B cell (primary cell): ENCODE measurements around the gene NUMB. TPM values are rescaled to one million over a fixed set of nuclear protein-coding genes. Genes with fewer than 3 reads are reported as not detected.

Experiments used
- ATAC-seq: fragments of 200-7000 bp; cut with Tn5 transposase; one replicate; pipeline ENCODE4 v1.10.0; 2021; ENCODE audit warnings: low read depth, mild to moderate bottlenecking, moderate number of reproducible peaks, moderate library complexity
- CTCF ChIA-PET: fragments of 350-600 bp; sonication (Branson Sonifier 250); formaldehyde crosslinking; loops from one replicate; lab custom pipeline; 2021; ENCODE audit warnings: antibody characterized with exemption, inconsistent platforms; lab: Charles Lee
- POLR2A ChIA-PET: fragments of 350-600 bp; sonication (Branson Sonifier 250); formaldehyde crosslinking; loops from one replicate; lab custom pipeline; 2021; ENCODE audit warnings: antibody characterized with exemption; lab: Charles Lee
- DNase-seq: peaks from one replicate; pipeline ENCODE4 v3.0.0; 2013
- H2AFZ ChIP-seq: 2 replicates; pipeline ENCODE4 v1.6.1; 2012; ENCODE audit warnings: mild to moderate bottlenecking, low read depth, low read length; ENCODE audit not compliant: insufficient read depth, poor library complexity, severe bottlenecking
- H3K27ac ChIP-seq, 2 donors: 1 replicate in 1 of 2; 2 replicates in 1 of 2; pipeline ENCODE4 v1.5.1; 2012 to 2013; ENCODE audit warnings: low read length in 2 of 2, mild to moderate bottlenecking in 2 of 2, moderate library complexity in 1 of 2
- H3K27me3 ChIP-seq, 4 experiments: fragments of 200-600 bp in 1 of 4; sonication (generic) in 1 of 4; replicated peaks in 1 of 4; 1 replicate in 2 of 4; 2 replicates in 2 of 4; pipeline versions ENCODE4 v1.6.1 to v1.7.0; 2013 to 2016; ENCODE audit warnings: low read length in 3 of 4, mild to moderate bottlenecking in 2 of 4, mixed read lengths in 1 of 4, moderate library complexity in 1 of 4; ENCODE audit not compliant: insufficient read depth in 4 of 4, control insufficient read depth in 3 of 4; ENCODE audit errors: control extremely low read depth in 1 of 4
- H3K36me3 ChIP-seq, 2 experiments: replicated peaks in 1 of 2; 1 replicate in 1 of 2; 2 replicates in 1 of 2; pipeline versions ENCODE4 v1.6.1 to v1.7.1; 2013; ENCODE audit warnings: low read length in 1 of 2; ENCODE audit not compliant: insufficient read depth in 2 of 2, control insufficient read depth in 1 of 2; ENCODE audit errors: control extremely low read depth in 1 of 2, extremely low read depth in 1 of 2
- H3K4me1 ChIP-seq, 2 donors: fragments of 200-600 bp in 1 of 2; sonication (generic) in 1 of 2; 1 replicate in 1 of 2; 2 replicates in 1 of 2; pipeline versions ENCODE4 v1.5.1 to v1.6.1; 2013 to 2017; ENCODE audit warnings: low read length in 2 of 2; ENCODE audit not compliant: control insufficient read depth in 2 of 2, insufficient read depth in 2 of 2
- H3K4me2 ChIP-seq: replicated peaks from 2 replicates; pipeline ENCODE3; 2012; ENCODE audit warnings: mild to moderate bottlenecking, low read depth, low read length; ENCODE audit not compliant: poor library complexity, severe bottlenecking
- H3K4me3 ChIP-seq, 5 experiments: fragments of 200-600 bp in 1 of 5; sonication (generic) in 1 of 5; 1 replicate in 3 of 5; 2 replicates in 2 of 5; pipeline versions ENCODE4 v1.5.1 to v1.7.0; 2011 to 2016; ENCODE audit warnings: low read length in 4 of 5, mild to moderate bottlenecking in 4 of 5, low read depth in 2 of 5, control low read depth in 1 of 5, moderate library complexity in 1 of 5; ENCODE audit not compliant: insufficient read depth in 1 of 5; ENCODE audit errors: control extremely low read depth in 1 of 5, extremely low read depth in 1 of 5
- H3K79me2 ChIP-seq: fragments of 200-600 bp; sonication (generic); one replicate; pipeline ENCODE4 v1.6.0; 2016; ENCODE audit warnings: low read length; ENCODE audit not compliant: control insufficient read depth, insufficient read depth
- H3K9ac ChIP-seq: fragments of 200-600 bp; sonication (generic); 2 replicates; pipeline ENCODE4 v1.6.1; 2017; ENCODE audit warnings: mild to moderate bottlenecking, low read length, moderate library complexity
- H3K9me3 ChIP-seq, 3 donors: one replicate each; pipeline versions ENCODE4 v1.6.1 to v1.7.1; 2013; ENCODE audit warnings: low read length in 2 of 3; ENCODE audit not compliant: control insufficient read depth in 2 of 3, insufficient read depth in 1 of 3; ENCODE audit errors: control extremely low read depth in 1 of 3
- H4K20me1 ChIP-seq: 2 replicates; pipeline ENCODE4 v1.6.0; 2012; ENCODE audit warnings: mild to moderate bottlenecking, low read length; ENCODE audit not compliant: insufficient read depth, control insufficient read depth, poor library complexity, severe bottlenecking
- H3K27ac Mint-ChIP-seq: one replicate; pipeline ENCODE4 v1.8.0; 2021; ENCODE audit warnings: mixed read lengths
- H3K27me3 Mint-ChIP-seq: one replicate; pipeline ENCODE4 v1.8.0; 2021; ENCODE audit warnings: mixed read lengths
- H3K4me1 Mint-ChIP-seq: one replicate; pipeline ENCODE4 v1.8.0; 2021; ENCODE audit warnings: mixed read lengths
- H3K4me3 Mint-ChIP-seq: one replicate; pipeline ENCODE4 v1.8.0; 2021; ENCODE audit warnings: mixed read lengths
- H3K9me3 Mint-ChIP-seq: one replicate; pipeline ENCODE4 v1.8.0; 2022; ENCODE audit warnings: mixed read lengths; ENCODE audit not compliant: insufficient read depth
- CTCF ChIP-seq: fragments of 200-600 bp; IDR thresholded peaks from one replicate; pipeline ENCODE4 v1.8.0; 2022; ENCODE audit warnings: antibody characterized with exemption, mild to moderate bottlenecking
- EZH2 ChIP-seq: IDR thresholded peaks from 2 replicates; pipeline ENCODE4 v1.6.1; 2012; ENCODE audit warnings: borderline replicate concordance, low read depth, mild to moderate bottlenecking, moderate library complexity, low read length; ENCODE audit not compliant: insufficient read depth, poor library complexity, severe bottlenecking
- WGBS: methylation state at CpG from one replicate; pipeline ENCODE4 v1.1.5; 2013; ENCODE audit warnings: missing lambda C conversion rate; ENCODE audit not compliant: insufficient coverage; 5-methylcytosine and 5-hydroxymethylcytosine counted together
- intact Hi-C: fragments of 100-400 bp; cut with micrococcal nuclease; formaldehyde crosslinking; loops from one replicate; pipeline ENCODE4 v1.10.0; 2022
- polyA plus RNA-seq: library from polyadenylated mRNA; depleted of rRNA; stranded (reverse); fragments of >200 nt; gene quantifications from 2 replicates; pipeline ENCODE4 v1.2.3, GENCODE V29; 2012
- total RNA-seq, 2 donors: library from RNA; stranded (reverse); fragments of 120-200 nt in 1 of 2; gene quantifications; 1 replicate in 1 of 2; 2 replicates in 1 of 2; pipeline versions ENCODE4 v1.2.3 to v1.2.4, GENCODE V29; 2013 to 2022

The NUMB gene
- total and polyA plus RNA-seq, 2 donors (not counting 1 experiment from before 2014, with no cell fraction given), result 63.4 to 102 TPM

- peaks cover 27 to 79% of the 10 kb centered on the region in 2 experiments for H3K36me3 ChIP-seq
Observed at GRCh38 chr14:73283608-73284379, 174.6 kb downstream of the NUMB start.

More at GRCh38 chr14:73283608-73284379, 174.6 kb downstream of the NUMB start:
- Mint-ChIP-seq H3K27ac (no peak overlapping the region), H3K4me1 (no peaks in the 10 kb centered on the region), H3K9me3 (no peaks in the 10 kb centered on the region), H3K4me3 (no peak overlapping the region), H3K27me3 (no peaks in the 10 kb centered on the region)
- WGBS, result 97% methylated on average over 8 of the region's 12 CpGs
- Histone ChIP-seq H2AFZ (no peak overlapping the region), H3K4me3 (no peak overlapping the region), H4K20me1 (no peaks in the 10 kb centered on the region), H3K27ac (no peak overlapping the region), H3K27me3 (no peaks in the 10 kb centered on the region), H3K9me3 (no peaks in the 10 kb centered on the region), H3K79me2 (no peaks in the 10 kb centered on the region), H3K9ac (no peak overlapping the region), H3K4me2 (no peak overlapping the region), H3K4me1 (no peaks in the 10 kb centered on the region)
- ATAC-seq (no peak), DNase-seq (no peak)
- CTCF ChIA-PET, result interaction anchor here (0.7 to 1.0 kb wide), 2 partner anchors 188 to 191 kb away, joined by 3 to 4 read pairs; no protein-coding TSS in a partner anchor
- TF ChIP-seq EZH2 (no peak), CTCF (no peak)
- intact Hi-C loops, result no loop called here
- POLR2A ChIA-PET, result interaction anchor here (0.5 kb wide), 1 partner anchor 101 kb away, joined by 10 read pairs; no protein-coding TSS in a partner anchor
